ENCODE results near the gene CNTNAP2.

- TF ChIP-seq CTCF (IDR thresholded peaks at IDR 0.05) = no peak
- no peak for TF ChIP-seq POLR2A (IDR thresholded peaks at IDR 0.05)
Measured at GRCh38 chr7:147564786-147565476, 1448.3 kb downstream of the CNTNAP2 start.

Measured in tibial nerve (tissue), 3 donors.